K562 (cell line): ENCODE data around the gene MYO3B. TPM values are rescaled to one million over a fixed set of nuclear protein-coding genes. Genes with fewer than 3 reads are reported as not detected.

Experiments
- CSDE1 ChIP-seq, 2 experiments: fragments of 450-650 bp; IDR thresholded peaks; 2 replicates each; pipeline ENCODE4 v1.6.1; 2016; ENCODE audit warnings: mild to moderate bottlenecking in 1 of 2
- GABPB1 ChIP-seq: sonication (generic); formaldehyde crosslinking; IDR thresholded peaks from 2 replicates; pipeline ENCODE4 v1.8.0; 2022; ENCODE audit warnings: mild to moderate bottlenecking, missing genetic modification reagents
- HIVEP1 ChIP-seq: fragments of 250-450 bp; sonication (Bioruptor Pico); IDR thresholded peaks from 2 replicates; pipeline ENCODE4 v1.4.0; 2020; ENCODE audit warnings: mild to moderate bottlenecking
- IRF2 ChIP-seq: sonication (generic); formaldehyde crosslinking; IDR thresholded peaks from 2 replicates; pipeline ENCODE4 v1.8.1; 2022; ENCODE audit warnings: mild to moderate bottlenecking, missing genetic modification reagents
- KAT8 ChIP-seq: fragments of 450-650 bp; IDR thresholded peaks from 2 replicates; pipeline ENCODE4 v1.6.1; 2016; ENCODE audit warnings: low read depth, mild to moderate bottlenecking
- KDM1A ChIP-seq, 2 experiments: fragments of 450-650 bp; IDR thresholded peaks; 2 replicates each; pipeline ENCODE4 v1.6.1; 2016; ENCODE audit warnings: mild to moderate bottlenecking in 2 of 2
- MED1 ChIP-seq: sonication (generic); formaldehyde crosslinking; IDR thresholded peaks from 2 replicates; pipeline ENCODE4 v1.8.1; 2023; ENCODE audit warnings: missing genetic modification reagents, borderline replicate concordance
- MYNN ChIP-seq, 2 experiments: sonication (generic); formaldehyde crosslinking in 1 of 2; IDR thresholded peaks; 2 replicates each; pipeline versions ENCODE4 v1.5.0 to v1.6.1; 2016 to 2020; ENCODE audit warnings: antibody characterized with exemption in 1 of 2, missing genetic modification reagents in 1 of 2
- NR2C1 ChIP-seq, 2 experiments: fragments of 450-650 bp; IDR thresholded peaks; 2 replicates each; pipeline ENCODE4 v1.6.1; 2017; ENCODE audit warnings: mild to moderate bottlenecking in 2 of 2, antibody characterized with exemption in 1 of 2, inconsistent platforms in 1 of 2, missing compliant biosample characterization in 1 of 2, missing genetic modification characterization in 1 of 2
- SETDB1 ChIP-seq: IDR thresholded peaks from one replicate; pipeline ENCODE4 v1.6.1; 2012; ENCODE audit warnings: low read length, control low read depth, inconsistent platforms
- SMC3 ChIP-seq: conservative IDR thresholded peaks from 2 replicates; pipeline ENCODE4 v1.6.1; 2011; ENCODE audit warnings: low read depth, low read length, improper control_type of control experiment; ENCODE audit not compliant: insufficient read depth
- SP1 ChIP-seq: sonication (generic); formaldehyde crosslinking; IDR thresholded peaks from 2 replicates; pipeline ENCODE4 v1.8.1; 2022; ENCODE audit warnings: mild to moderate bottlenecking, missing genetic modification reagents
- TCF3 ChIP-seq: sonication (generic); formaldehyde crosslinking; IDR thresholded peaks from 2 replicates; pipeline ENCODE4 v1.4.0; 2020; ENCODE audit warnings: mild to moderate bottlenecking, missing genetic modification reagents
- ZNF174 ChIP-seq: fragments of 250-450 bp; sonication (Bioruptor Pico); IDR thresholded peaks from 2 replicates; pipeline ENCODE4 v1.4.0; 2020; ENCODE audit warnings: mild to moderate bottlenecking
- polyA plus RNA-seq, 8 experiments: library from polyadenylated mRNA; depleted of rRNA in 4 of 8; stranded (reverse) in 5 of 8; unstranded in 3 of 8; fragments of >200 nt; fragmentation: Nextera tagmentation in 2 of 8; fragmentation: Illumina TruSeq in 1 of 8; extraction: Ambion mirVana in 2 of 8; extraction: Trizol in 1 of 8; gene quantifications; 2 replicates each; pipeline versions ENCODE4 v1.2.1 to v1.2.3, GENCODE V29; 2011 to 2014; ENCODE audit warnings: inconsistent platforms in 1 of 8, missing spikeins in 1 of 8
- total RNA-seq, 7 experiments: library from RNA; depleted of rRNA in 6 of 7; stranded (reverse); fragments of >200 nt in 6 of 7; fragmentation: Illumina TruSeq in 2 of 7; extraction: Trizol in 2 of 7; gene quantifications; 2 replicates each; pipeline versions ENCODE4 v1.2.1 to v1.2.3, GENCODE V29; 2011 to 2021; ENCODE audit warnings: low replicate concordance in 1 of 7
- TF ChIP-seq, protein P1 (sequence below): fragments of 450-650 bp; formaldehyde crosslinking; IDR thresholded peaks from 2 replicates; pipeline ENCODE4 v1.4.0; 2020; ENCODE audit warnings: mild to moderate bottlenecking
- TF ChIP-seq, protein P2 (sequence below): fragments of 450-650 bp; formaldehyde crosslinking; IDR thresholded peaks from 2 replicates; pipeline ENCODE4 v1.4.0; 2020; ENCODE audit warnings: mild to moderate bottlenecking, mixed read lengths
- TF ChIP-seq, protein P3 (sequence below), 2 experiments: fragments of 450-650 bp; formaldehyde crosslinking in 1 of 2; IDR thresholded peaks; 2 replicates each; pipeline versions ENCODE4 v1.4.0 to v1.6.1; 2014 to 2020; ENCODE audit warnings: mild to moderate bottlenecking in 2 of 2, borderline replicate concordance in 1 of 2, low read depth in 1 of 2

The MYO3B gene
- total and polyA plus RNA-seq, 9 of the 15 experiments (the other 6 are each of a cell fraction or from before 2014, with no cell fraction given): 2.7 to 6.5 (median 3.6) TPM

DNA sequence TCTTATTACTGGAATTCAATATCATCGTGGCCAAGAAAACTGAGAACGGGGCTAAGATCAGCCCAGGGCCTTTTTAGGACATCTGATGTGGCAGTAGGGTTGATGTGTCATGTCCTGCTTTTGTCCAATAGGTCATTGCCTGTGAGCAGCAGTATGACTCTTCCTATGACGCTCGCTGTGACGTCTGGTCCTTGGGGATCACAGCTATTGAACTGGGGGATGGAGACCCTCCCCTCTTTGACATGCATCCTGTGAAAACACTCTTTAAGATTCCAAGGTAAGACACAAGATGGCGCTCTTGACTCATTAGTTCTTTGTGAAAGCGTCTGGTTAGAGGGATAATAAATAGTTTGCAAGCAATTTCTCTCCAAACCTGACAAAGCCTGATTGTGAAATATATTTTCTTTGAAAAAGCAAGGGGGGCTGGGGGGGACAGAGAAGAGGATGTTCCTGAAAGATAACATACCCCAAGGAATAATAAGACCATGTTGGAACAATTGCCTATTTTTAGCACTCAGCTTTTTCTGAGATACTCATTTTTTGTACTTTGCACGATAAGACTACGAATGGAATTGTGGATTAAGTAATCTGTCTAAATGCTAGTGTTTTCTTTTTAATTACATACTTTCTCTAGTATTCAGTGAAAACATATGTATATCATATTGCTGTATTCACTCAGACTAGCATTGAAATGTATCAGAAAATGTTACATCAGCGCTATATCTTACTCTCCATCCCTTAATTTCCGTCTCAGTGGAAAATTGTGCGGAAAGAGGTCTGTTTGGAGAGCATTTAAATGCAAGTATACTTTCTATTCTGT, 58.1 kb downstream of the MYO3B start (continued):
- TF ChIP-seq SMC3: peak; percentile 84
- no peak for TF ChIP-seq KAT8
- peak; percentile 90 for TF ChIP-seq TCF3 (CRISPR knock-in tag)
- TF ChIP-seq HIVEP1 (CRISPR knock-in tag): 0 out of 2 replicates have a peak, but pooled peaks have one; percentile 64
- TF ChIP-seq MYNN (IDR thresholded peaks at IDR 0.05): peak; percentile 71; the same call in 1 of the 2 replicates
- no peak for TF ChIP-seq MYNN (CRISPR knock-in tag; IDR thresholded peaks at IDR 0.05)
- TF ChIP-seq, protein P1, sequence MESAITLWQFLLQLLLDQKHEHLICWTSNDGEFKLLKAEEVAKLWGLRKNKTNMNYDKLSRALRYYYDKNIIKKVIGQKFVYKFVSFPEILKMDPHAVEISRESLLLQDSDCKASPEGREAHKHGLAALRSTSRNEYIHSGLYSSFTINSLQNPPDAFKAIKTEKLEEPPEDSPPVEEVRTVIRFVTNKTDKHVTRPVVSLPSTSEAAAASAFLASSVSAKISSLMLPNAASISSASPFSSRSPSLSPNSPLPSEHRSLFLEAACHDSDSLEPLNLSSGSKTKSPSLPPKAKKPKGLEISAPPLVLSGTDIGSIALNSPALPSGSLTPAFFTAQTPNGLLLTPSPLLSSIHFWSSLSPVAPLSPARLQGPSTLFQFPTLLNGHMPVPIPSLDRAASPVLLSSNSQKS (CRISPR knock-in tag): no peak
- TF ChIP-seq GABPB1 (CRISPR knock-in tag): no peak
- no peak for TF ChIP-seq IRF2
- TF ChIP-seq, protein P2, sequence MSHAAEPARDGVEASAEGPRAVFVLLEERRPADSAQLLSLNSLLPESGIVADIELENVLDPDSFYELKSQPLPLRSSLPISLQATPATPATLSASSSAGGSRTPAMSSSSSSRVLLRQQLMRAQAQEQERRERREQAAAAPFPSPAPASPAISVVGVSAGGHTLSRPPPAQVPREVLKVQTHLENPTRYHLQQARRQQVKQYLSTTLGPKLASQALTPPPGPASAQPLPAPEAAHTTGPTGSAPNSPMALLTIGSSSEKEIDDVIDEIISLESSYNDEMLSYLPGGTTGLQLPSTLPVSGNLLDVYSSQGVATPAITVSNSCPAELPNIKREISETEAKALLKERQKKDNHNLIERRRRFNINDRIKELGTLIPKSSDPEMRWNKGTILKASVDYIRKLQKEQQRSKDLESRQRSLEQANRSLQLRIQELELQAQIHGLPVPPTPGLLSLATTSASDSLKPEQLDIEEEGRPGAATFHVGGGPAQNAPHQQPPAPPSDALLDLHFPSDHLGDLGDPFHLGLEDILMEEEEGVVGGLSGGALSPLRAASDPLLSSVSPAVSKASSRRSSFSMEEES (CRISPR knock-in tag): no peak
- TF ChIP-seq MED1: no peak
- TF ChIP-seq, protein P3, sequence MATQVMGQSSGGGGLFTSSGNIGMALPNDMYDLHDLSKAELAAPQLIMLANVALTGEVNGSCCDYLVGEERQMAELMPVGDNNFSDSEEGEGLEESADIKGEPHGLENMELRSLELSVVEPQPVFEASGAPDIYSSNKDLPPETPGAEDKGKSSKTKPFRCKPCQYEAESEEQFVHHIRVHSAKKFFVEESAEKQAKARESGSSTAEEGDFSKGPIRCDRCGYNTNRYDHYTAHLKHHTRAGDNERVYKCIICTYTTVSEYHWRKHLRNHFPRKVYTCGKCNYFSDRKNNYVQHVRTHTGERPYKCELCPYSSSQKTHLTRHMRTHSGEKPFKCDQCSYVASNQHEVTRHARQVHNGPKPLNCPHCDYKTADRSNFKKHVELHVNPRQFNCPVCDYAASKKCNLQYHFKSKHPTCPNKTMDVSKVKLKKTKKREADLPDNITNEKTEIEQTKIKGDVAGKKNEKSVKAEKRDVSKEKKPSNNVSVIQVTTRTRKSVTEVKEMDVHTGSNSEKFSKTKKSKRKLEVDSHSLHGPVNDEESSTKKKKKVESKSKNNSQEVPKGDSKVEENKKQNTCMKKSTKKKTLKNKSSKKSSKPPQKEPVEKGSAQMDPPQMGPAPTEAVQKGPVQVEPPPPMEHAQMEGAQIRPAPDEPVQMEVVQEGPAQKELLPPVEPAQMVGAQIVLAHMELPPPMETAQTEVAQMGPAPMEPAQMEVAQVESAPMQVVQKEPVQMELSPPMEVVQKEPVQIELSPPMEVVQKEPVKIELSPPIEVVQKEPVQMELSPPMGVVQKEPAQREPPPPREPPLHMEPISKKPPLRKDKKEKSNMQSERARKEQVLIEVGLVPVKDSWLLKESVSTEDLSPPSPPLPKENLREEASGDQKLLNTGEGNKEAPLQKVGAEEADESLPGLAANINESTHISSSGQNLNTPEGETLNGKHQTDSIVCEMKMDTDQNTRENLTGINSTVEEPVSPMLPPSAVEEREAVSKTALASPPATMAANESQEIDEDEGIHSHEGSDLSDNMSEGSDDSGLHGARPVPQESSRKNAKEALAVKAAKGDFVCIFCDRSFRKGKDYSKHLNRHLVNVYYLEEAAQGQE (IDR thresholded peaks at IDR 0.05; ENCODE audit: borderline replicate concordance): peak; percentile 94
- TF ChIP-seq, protein P3 (CRISPR knock-in tag; IDR thresholded peaks at IDR 0.05; ENCODE audit: low read depth): no peak
- no peak for TF ChIP-seq NR2C1 (IDR thresholded peaks at IDR 0.05)
- TF ChIP-seq NR2C1 (tag; IDR thresholded peaks at IDR 0.05): peak; percentile 48; the same call in 1 of the 2 replicates
- TF ChIP-seq SETDB1: no peak
- no peak for TF ChIP-seq ZNF174 (CRISPR knock-in tag)
- TF ChIP-seq SP1: peak; percentile 76
- 0 out of 4 replicates have a peak, but pooled peaks of 1 of the 2 experiments have one; percentile 37 for TF ChIP-seq CSDE1 (IDR thresholded peaks at IDR 0.05)
- peak; percentile 23 to 87; a peak in 2 of 4 replicates for TF ChIP-seq KDM1A (IDR thresholded peaks at IDR 0.05)
